H1 (cell line): ENCODE measurements around the gene BNIP5. TPM values are rescaled to one million over a fixed set of nuclear protein-coding genes. Genes with fewer than 3 reads are reported as not detected.

ENCODE experiments used
- CHD7 ChIP-seq: fragments of 300-600 bp; sonication (generic); IDR thresholded peaks from 2 replicates; pipeline ENCODE4 v1.7.1; 2012; ENCODE audit warnings: low read length, moderate library complexity, mild to moderate bottlenecking, inconsistent platforms; ENCODE audit not compliant: insufficient replicate concordance
- CREB1 ChIP-seq: IDR thresholded peaks from 2 replicates; pipeline ENCODE4 v1.6.1; 2012; ENCODE audit warnings: inconsistent platforms
- FOSL1 ChIP-seq: IDR thresholded peaks from 2 replicates; pipeline ENCODE4 v1.6.1; 2011; ENCODE audit warnings: mild to moderate bottlenecking, low read depth, low read length, moderate library complexity; ENCODE audit not compliant: insufficient read depth
- HDAC2 ChIP-seq, 2 experiments: fragments of 300-600 bp in 1 of 2; sonication (generic) in 1 of 2; IDR thresholded peaks; 2 replicates each; pipeline ENCODE4 v1.6.1; 2011 to 2012; ENCODE audit warnings: low read depth in 2 of 2, low read length in 2 of 2, mild to moderate bottlenecking in 2 of 2, moderate library complexity in 2 of 2, borderline replicate concordance in 1 of 2, inconsistent platforms in 1 of 2
- SIRT6 ChIP-seq: IDR thresholded peaks from one replicate; pipeline ENCODE4 v1.7.1; 2012; ENCODE audit warnings: low read length, inconsistent platforms
- SIX5 ChIP-seq: IDR thresholded peaks from 2 replicates; pipeline ENCODE4 v1.6.1; 2011; ENCODE audit warnings: mild to moderate bottlenecking, low read depth, low read length
- SRF ChIP-seq: IDR thresholded peaks from 2 replicates; pipeline ENCODE4 v1.6.1; 2011; ENCODE audit warnings: mild to moderate bottlenecking, low read depth, low read length, moderate library complexity
- TAF1 ChIP-seq: IDR thresholded peaks from 2 replicates; pipeline ENCODE4 v1.6.1; 2011; ENCODE audit warnings: mild to moderate bottlenecking, low read depth, low read length
- USF2 ChIP-seq: IDR thresholded peaks from 2 replicates; pipeline ENCODE4 v1.6.1; 2011; ENCODE audit warnings: low read length, improper control_type of control experiment
- polyA plus RNA-seq, 7 experiments: library from polyadenylated mRNA; depleted of rRNA in 3 of 7; stranded (reverse) in 5 of 7; unstranded in 2 of 7; fragments of >200 nt in 5 of 7; fragments of 200-250 nt in 2 of 7; gene quantifications; 1 replicate in 5 of 7; 2 replicates in 1 of 7; 4 replicates in 1 of 7; pipeline versions ENCODE4 v1.2.1 to v1.2.3, GENCODE V29; 2011 to 2013; ENCODE audit warnings: missing spikeins in 2 of 7, mixed read lengths in 2 of 7
- total RNA-seq: library from RNA; stranded (reverse); fragmentation: NEBNext Ultra II Directional; extraction: Animal tissue kit (Norgen Biotek cat#: 25700); gene quantifications from 2 replicates; pipeline ENCODE4 v1.2.1, GENCODE V29; 2021

Gene BNIP5
- total and polyA plus RNA-seq, 2 of the 8 experiments (the other 6 are each of a cell fraction or from before 2014, with no cell fraction given) = not detected

DNA sequence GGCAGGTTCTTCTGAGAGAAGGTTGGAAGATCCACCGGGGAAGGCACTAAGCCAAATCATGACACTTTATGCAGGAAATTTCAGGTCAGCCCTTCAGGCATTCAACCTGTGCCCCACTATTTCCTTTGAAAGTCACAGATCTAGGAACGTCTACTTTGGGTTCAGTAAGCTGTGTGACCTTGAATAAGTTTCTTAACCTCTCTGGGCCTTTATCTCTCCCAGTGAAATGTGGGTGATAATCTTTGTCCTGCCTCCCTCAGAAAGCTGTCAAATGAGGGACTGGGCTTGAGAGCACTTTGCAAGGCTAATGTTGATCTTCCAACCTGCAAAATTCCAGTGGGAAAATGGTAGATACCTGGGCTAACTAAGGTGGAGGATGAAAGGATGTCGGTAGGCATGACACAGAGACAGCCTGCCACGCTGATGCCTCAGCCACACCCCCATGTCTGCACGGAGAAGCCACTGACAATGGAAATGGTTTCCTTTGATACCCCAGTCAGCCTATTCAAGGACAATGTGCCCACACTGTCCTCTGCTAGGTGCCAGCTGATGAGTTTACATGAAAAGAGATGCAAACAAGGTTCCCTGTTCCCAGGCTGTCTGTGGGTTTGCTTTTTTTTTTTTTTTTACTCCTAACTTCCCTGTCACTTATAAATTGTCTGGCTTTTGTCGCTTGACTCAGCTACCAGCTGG, 9.3 kb downstream of the BNIP5 start (continued):
- no peak for TF ChIP-seq CHD7
- no peak for TF ChIP-seq SIRT6
- no peak for TF ChIP-seq SRF
- TF ChIP-seq HDAC2 (IDR thresholded peaks at IDR 0.05; ENCODE audit: borderline replicate concordance in 1 of 2, low read depth in 2 of 2, low read length in 2 of 2) = peak in 1 of 2 experiments; percentile 73; a peak in 1 of 4 replicates
- no peak for TF ChIP-seq SIX5
- no peak for TF ChIP-seq FOSL1
- no peak for TF ChIP-seq USF2
- no peak for TF ChIP-seq TAF1
- no peak for TF ChIP-seq CREB1
